Keratinocyte (primary cell): ENCODE measurements around the gene MMP28.

Source experiments
- CTCF ChIP-seq, 3 experiments: IDR thresholded peaks in 1 of 3; conservative IDR thresholded peaks in 1 of 3; optimal IDR thresholded peaks in 1 of 3; 2 replicates in 2 of 3; 3 replicates in 1 of 3; pipeline versions ENCODE3 to v1.5.1; 2011; ENCODE audit warnings: low read length in 3 of 3, mild to moderate bottlenecking in 3 of 3, moderate library complexity in 2 of 3, control low read depth in 1 of 3, inconsistent platforms in 1 of 3; ENCODE audit not compliant: insufficient read depth in 2 of 3; ENCODE audit errors: extremely low read depth in 1 of 3
- EZH2 ChIP-seq: IDR thresholded peaks from one replicate; pipeline ENCODE4 v1.6.1; 2012; ENCODE audit warnings: inconsistent platforms, mild to moderate bottlenecking, low read length, moderate library complexity

- TF ChIP-seq CTCF (optimal IDR thresholded peaks at IDR 0.05 in 1 of 3, IDR thresholded peaks at IDR 0.05 in 1 of 3, conservative IDR thresholded peaks at IDR 0.05 in 1 of 3; ENCODE audit: extremely low read depth in 1 of 3, insufficient read depth in 2 of 3, low read length in 3 of 3) (no peak), EZH2 (no peak)
Measured at GRCh38 chr17:35752945-35753764, 42.3 kb downstream of the MMP28 start, which contains the start of gene GAS2L2.
